C1 segment of cervical spinal cord (tissue), 14 donors: ENCODE data around the gene TNPO1.
"Not testable (repeated sequence)": the region's sequence is repeated elsewhere in the genome, so short reads cannot be mapped to it uniquely, and the experiment has no call there.

Experiments used
- DNase-seq, 14 donors: peaks; one replicate each; lab custom pipeline; 2025; lab: John Stamatoyannopoulos, UW

The TNPO1 gene

GRCh38 chr5:72925336-72926010, 109.0 kb downstream of the TNPO1 start:
- DNase-seq = no peak

- not testable (repeated sequence) for DNase-seq
These were observed 116.2 kb downstream of the TNPO1 start for GRCh38 chr5:72932686-72933085.

- not testable (repeated sequence) for DNase-seq
These were observed 118.7 kb downstream of the TNPO1 start for GRCh38 chr5:72934953-72935725.

GRCh38 chr5:72936893-72937292, 120.4 kb downstream of the TNPO1 start:
- DNase-seq = no peak

- DNase-seq = no peak
These were observed 121.1 kb downstream of the TNPO1 start for GRCh38 chr5:72937517-72938061.

GRCh38 chr5:72938206-72938605, 121.7 kb downstream of the TNPO1 start:
- no peak for DNase-seq

- no peak for DNase-seq
These were observed 123.6 kb downstream of the TNPO1 start for GRCh38 chr5:72940082-72940481.

GRCh38 chr5:72943307-72943706, 126.8 kb downstream of the TNPO1 start:
- no peak for DNase-seq

GRCh38 chr5:72947498-72947897, 131.0 kb downstream of the TNPO1 start:
- no peak for DNase-seq

- no peak for DNase-seq
These were observed 133.0 kb downstream of the TNPO1 start for GRCh38 chr5:72949481-72949880.

- DNase-seq = no peak
These were observed 135.4 kb downstream of the TNPO1 start for GRCh38 chr5:72951671-72952468.

- DNase-seq = no peak
These were observed 137.9 kb downstream of the TNPO1 start for GRCh38 chr5:72954389-72954788.

GRCh38 chr5:72955143-72955767, 138.8 kb downstream of the TNPO1 start:
- peak in 1 of 14 donors; percentile 80 for DNase-seq

- peak; percentile 67 to 97 (median 92) for DNase-seq
These were observed 139.4 kb downstream of the TNPO1 start, which contains the start of gene FCHO2 for GRCh38 chr5:72955768-72956323. TSS of gene FCHO2 (plus strand) at chr5:72956041. CDS start at chr5:72956097, 56 bp downstream.

- DNase-seq = peak in 10 of 14 donors; percentile 37 to 91 (median 62)
These were observed 140.1 kb downstream of the TNPO1 start for GRCh38 chr5:72956324-72957140.

GRCh38 chr5:72957337-72957736, 140.9 kb downstream of the TNPO1 start:
- no peak for DNase-seq

GRCh38 chr5:72959257-72959656, 142.8 kb downstream of the TNPO1 start:
- no peak for DNase-seq
